ENCODE results near the gene ZNF436. TPM values are rescaled to one million over a fixed set of nuclear protein-coding genes. Genes with fewer than 3 reads are reported as not detected.

The ZNF436 gene
- total and polyA plus RNA-seq, 2 donors (not counting 1 experiment from before 2014, with no cell fraction given): 1.9 to 10.1 TPM

GRCh38 chr1:23395849-23396248 is 26.2 kb upstream of the ZNF436 start:
- Histone ChIP-seq H3K36me3 (replicated peaks in 1 of 2; ENCODE audit: control extremely low read depth in 1 of 2, control insufficient read depth in 1 of 2, extremely low read depth in 1 of 2, insufficient read depth in 2 of 2, low read length in 1 of 2) (no peaks in the 10 kb centered on the region), H4K20me1 (ENCODE audit: control insufficient read depth, insufficient read depth, low read length, poor library complexity, severe bottlenecking) (no peaks in the 10 kb centered on the region), H3K27ac (ENCODE audit: low read length in 2 of 2) (no peak overlapping the region), H3K4me1 (ENCODE audit: control insufficient read depth in 2 of 2, insufficient read depth in 2 of 2, low read length in 2 of 2) (no peaks in the 10 kb centered on the region), H3K9me3 (ENCODE audit: control extremely low read depth in 1 of 3, control insufficient read depth in 2 of 3, insufficient read depth in 1 of 3, low read length in 2 of 3) (no peaks in the 10 kb centered on the region), H3K4me2 (replicated peaks; ENCODE audit: low read depth, low read length, poor library complexity, severe bottlenecking) (no peak overlapping the region), H3K79me2 (ENCODE audit: control insufficient read depth, insufficient read depth, low read length) (no peaks in the 10 kb centered on the region), H3K4me3 (ENCODE audit: control extremely low read depth in 1 of 5, extremely low read depth in 1 of 5, insufficient read depth in 1 of 5, low read depth in 2 of 5, low read length in 4 of 5) (no peak overlapping the region), H3K9ac (ENCODE audit: low read length) (no peak overlapping the region), H2AFZ (ENCODE audit: insufficient read depth, low read depth, low read length, poor library complexity, severe bottlenecking) (no peak overlapping the region), H3K27me3 (replicated peaks in 1 of 4; ENCODE audit: control extremely low read depth in 1 of 4, control insufficient read depth in 3 of 4, insufficient read depth in 4 of 4, low read length in 3 of 4) (peaks cover 0 to 3% (median 0%) of the 10 kb centered on the region in 4 experiments)
- DNase-seq: no peak
- Mint-ChIP-seq H3K27ac (no peak overlapping the region), H3K9me3 (ENCODE audit: insufficient read depth) (no peaks in the 10 kb centered on the region), H3K27me3 (peaks cover 19% of the 10 kb centered on the region), H3K4me1 (no peaks in the 10 kb centered on the region), H3K4me3 (no peak overlapping the region)
- intact Hi-C loops (cut with micrococcal nuclease): no loop called here
- WGBS (ENCODE audit: insufficient coverage): 73% methylated on average over 4 of the region's 4 CpGs
- no peak for ATAC-seq (ENCODE audit: low read depth)
- TF ChIP-seq CTCF (IDR thresholded peaks at IDR 0.05): no peak
- no peak for TF ChIP-seq EZH2 (IDR thresholded peaks at IDR 0.05; ENCODE audit: borderline replicate concordance, insufficient read depth, low read depth, low read length, poor library complexity, severe bottlenecking)
- ChIA-PET POLR2A (no interaction called here), CTCF (interaction anchor here (0.7 kb wide), 1 partner anchor 124 kb away, joined by 4 read pairs; no protein-coding TSS in a partner anchor)

- Mint-ChIP-seq H3K4me1 (no peaks in the 10 kb centered on the region), H3K27ac (no peak overlapping the region), H3K27me3 (peaks cover 25% of the 10 kb centered on the region), H3K4me3 (no peak overlapping the region), H3K9me3 (ENCODE audit: insufficient read depth) (no peaks in the 10 kb centered on the region)
- intact Hi-C loops (cut with micrococcal nuclease): no loop called here
- no peak for DNase-seq
- TF ChIP-seq EZH2 (IDR thresholded peaks at IDR 0.05; ENCODE audit: borderline replicate concordance, insufficient read depth, low read depth, low read length, poor library complexity, severe bottlenecking) (no peak), CTCF (IDR thresholded peaks at IDR 0.05) (no peak)
- H3K4me1 ChIP-seq (ENCODE audit: control insufficient read depth in 2 of 2, insufficient read depth in 2 of 2, low read length in 2 of 2): no peaks in the 10 kb centered on the region
- H3K4me2 ChIP-seq (replicated peaks; ENCODE audit: low read depth, low read length, poor library complexity, severe bottlenecking): no peak overlapping the region
- no peaks in the 10 kb centered on the region for H3K79me2 ChIP-seq (ENCODE audit: control insufficient read depth, insufficient read depth, low read length)
- H3K27ac ChIP-seq (ENCODE audit: low read length in 2 of 2): no peak overlapping the region
- 100% methylated on average over 1 of the region's 8 CpGs for WGBS (ENCODE audit: insufficient coverage)
- H2AFZ ChIP-seq (ENCODE audit: insufficient read depth, low read depth, low read length, poor library complexity, severe bottlenecking): no peak overlapping the region
- peaks cover 0 to 3% (median 0%) of the 10 kb centered on the region in 4 experiments for H3K27me3 ChIP-seq (replicated peaks in 1 of 4; ENCODE audit: control extremely low read depth in 1 of 4, control insufficient read depth in 3 of 4, insufficient read depth in 4 of 4, low read length in 3 of 4)
- H3K9ac ChIP-seq (ENCODE audit: low read length): no peak overlapping the region
- ATAC-seq (ENCODE audit: low read depth): no peak
- POLR2A ChIA-PET: no interaction called here
- CTCF ChIA-PET: interaction anchor here (0.7 to 2.0 kb wide), 2 partner anchors 8 to 125 kb away, joined by 4 to 11 read pairs; no protein-coding TSS in a partner anchor
- H4K20me1 ChIP-seq (ENCODE audit: control insufficient read depth, insufficient read depth, low read length, poor library complexity, severe bottlenecking): no peaks in the 10 kb centered on the region
- no peaks in the 10 kb centered on the region for H3K9me3 ChIP-seq (ENCODE audit: control extremely low read depth in 1 of 3, control insufficient read depth in 2 of 3, insufficient read depth in 1 of 3, low read length in 2 of 3)
- no peaks in the 10 kb centered on the region for H3K36me3 ChIP-seq (replicated peaks in 1 of 2; ENCODE audit: control extremely low read depth in 1 of 2, control insufficient read depth in 1 of 2, extremely low read depth in 1 of 2, insufficient read depth in 2 of 2, low read length in 1 of 2)
- no peak overlapping the region for H3K4me3 ChIP-seq (ENCODE audit: control extremely low read depth in 1 of 5, extremely low read depth in 1 of 5, insufficient read depth in 1 of 5, low read depth in 2 of 5, low read length in 4 of 5)
Observed at GRCh38 chr1:23395154-23395724, 25.6 kb upstream of the ZNF436 start.
